Fibroblast of villous mesenchyme (primary cell): ENCODE measurements around the gene TGFB1. TPM values are rescaled to one million over a fixed set of nuclear protein-coding genes. Genes with fewer than 3 reads are reported as not detected.

ENCODE experiments used
- DNase-seq: peaks from one replicate; pipeline ENCODE4 v3.0.0-alpha.2; 2010; ENCODE audit warnings: low read depth
- H3K4me3 ChIP-seq: 2 replicates; pipeline ENCODE4 v1.5.1; 2011; ENCODE audit warnings: low read depth, mild to moderate bottlenecking, low read length
- total RNA-seq: library from RNA; depleted of rRNA; stranded (reverse); fragments of >200 nt; gene quantifications from 2 replicates; pipeline ENCODE4 v1.2.3, GENCODE V29; 2012
- TF ChIP-seq, protein P1 (sequence below): IDR thresholded peaks from 2 replicates; pipeline ENCODE4 v1.5.1; 2012; ENCODE audit warnings: low read depth, mild to moderate bottlenecking, low read length; ENCODE audit not compliant: insufficient read depth

The TGFB1 gene
- total RNA-seq, 1 donor, result 7.8 TPM

DNA sequence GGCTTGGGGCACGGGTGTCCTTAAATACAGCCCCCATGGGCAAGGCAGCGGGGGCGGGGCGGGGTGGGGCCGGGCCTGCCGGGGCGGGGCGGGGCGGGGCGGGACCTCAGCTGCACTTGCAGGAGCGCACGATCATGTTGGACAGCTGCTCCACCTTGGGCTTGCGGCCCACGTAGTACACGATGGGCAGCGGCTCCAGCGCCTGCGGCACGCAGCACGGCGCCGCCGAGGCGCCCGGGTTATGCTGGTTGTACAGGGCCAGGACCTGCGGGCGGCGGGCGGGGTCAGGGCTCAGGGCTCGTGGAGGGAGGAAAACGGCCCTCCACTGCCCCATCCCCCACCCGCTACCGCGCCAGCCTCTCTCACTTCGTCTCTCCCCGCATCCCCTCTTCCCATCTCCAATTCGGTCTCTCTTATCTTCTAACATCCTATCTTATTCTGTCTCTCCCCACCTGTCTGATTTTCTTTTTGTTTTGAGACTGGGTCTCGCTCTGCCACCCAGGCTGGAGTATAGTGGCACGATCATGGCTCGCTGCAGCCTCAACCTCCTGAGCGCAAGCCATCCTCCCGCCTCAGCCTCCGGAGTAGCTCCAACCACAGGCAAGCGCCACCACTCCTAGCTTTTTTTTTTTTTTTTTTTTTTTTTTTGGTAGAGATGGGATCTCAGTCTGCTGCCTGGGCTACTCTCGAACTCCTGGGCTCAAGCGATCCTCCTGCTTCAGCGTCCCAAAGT lies 22.6 kb downstream of the TGFB1 start:
- H3K4me3 ChIP-seq, result no peak overlapping the region
- no peak for DNase-seq
- TF ChIP-seq, protein P1, sequence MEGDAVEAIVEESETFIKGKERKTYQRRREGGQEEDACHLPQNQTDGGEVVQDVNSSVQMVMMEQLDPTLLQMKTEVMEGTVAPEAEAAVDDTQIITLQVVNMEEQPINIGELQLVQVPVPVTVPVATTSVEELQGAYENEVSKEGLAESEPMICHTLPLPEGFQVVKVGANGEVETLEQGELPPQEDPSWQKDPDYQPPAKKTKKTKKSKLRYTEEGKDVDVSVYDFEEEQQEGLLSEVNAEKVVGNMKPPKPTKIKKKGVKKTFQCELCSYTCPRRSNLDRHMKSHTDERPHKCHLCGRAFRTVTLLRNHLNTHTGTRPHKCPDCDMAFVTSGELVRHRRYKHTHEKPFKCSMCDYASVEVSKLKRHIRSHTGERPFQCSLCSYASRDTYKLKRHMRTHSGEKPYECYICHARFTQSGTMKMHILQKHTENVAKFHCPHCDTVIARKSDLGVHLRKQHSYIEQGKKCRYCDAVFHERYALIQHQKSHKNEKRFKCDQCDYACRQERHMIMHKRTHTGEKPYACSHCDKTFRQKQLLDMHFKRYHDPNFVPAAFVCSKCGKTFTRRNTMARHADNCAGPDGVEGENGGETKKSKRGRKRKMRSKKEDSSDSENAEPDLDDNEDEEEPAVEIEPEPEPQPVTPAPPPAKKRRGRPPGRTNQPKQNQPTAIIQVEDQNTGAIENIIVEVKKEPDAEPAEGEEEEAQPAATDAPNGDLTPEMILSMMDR, result no peak

DNA sequence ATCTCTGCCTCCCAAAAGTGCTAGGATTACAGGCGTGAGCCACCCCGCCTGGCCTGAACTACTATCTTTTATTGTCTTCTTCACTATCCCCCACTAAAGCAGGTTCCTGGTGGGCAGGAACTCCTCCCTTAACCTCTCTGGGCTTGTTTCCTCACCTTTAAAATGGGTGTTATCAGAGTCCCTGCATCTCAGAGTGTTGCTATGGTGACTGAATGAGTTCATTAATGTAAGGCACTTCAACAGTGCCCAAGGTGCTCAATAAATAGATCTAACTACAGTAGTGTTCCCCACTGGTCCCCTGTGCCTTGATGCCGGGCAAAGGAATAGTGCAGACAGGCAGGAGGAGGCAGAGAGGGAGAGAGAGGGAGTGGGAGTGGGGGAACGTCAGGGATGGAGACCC lies 23.2 kb downstream of the TGFB1 start:
- no peak overlapping the region for H3K4me3 ChIP-seq
- TF ChIP-seq, protein P1, result no peak
- DNase-seq, result no peak

DNA sequence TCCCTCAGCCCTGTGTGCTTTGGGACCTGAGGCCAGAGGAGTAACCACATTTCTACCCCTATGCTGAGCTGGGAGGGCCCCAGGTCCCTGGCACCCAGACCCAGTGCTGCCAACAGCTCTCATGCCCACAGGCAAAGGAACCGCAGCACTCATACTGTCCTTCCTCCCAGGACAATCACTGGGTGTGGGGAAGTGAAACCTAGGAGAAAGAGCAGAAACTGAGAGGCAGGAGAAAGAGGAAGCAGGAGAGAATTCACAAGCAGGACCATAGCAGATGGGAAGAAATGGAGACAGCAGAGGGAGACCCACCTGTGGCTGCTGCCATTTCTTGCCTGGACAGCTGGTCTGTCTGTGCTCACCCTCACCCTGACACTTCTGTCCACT lies 24.9 kb downstream of the TGFB1 start:
- no peak for DNase-seq
- H3K4me3 ChIP-seq, result no peak overlapping the region
- TF ChIP-seq, protein P1, result no peak

DNA sequence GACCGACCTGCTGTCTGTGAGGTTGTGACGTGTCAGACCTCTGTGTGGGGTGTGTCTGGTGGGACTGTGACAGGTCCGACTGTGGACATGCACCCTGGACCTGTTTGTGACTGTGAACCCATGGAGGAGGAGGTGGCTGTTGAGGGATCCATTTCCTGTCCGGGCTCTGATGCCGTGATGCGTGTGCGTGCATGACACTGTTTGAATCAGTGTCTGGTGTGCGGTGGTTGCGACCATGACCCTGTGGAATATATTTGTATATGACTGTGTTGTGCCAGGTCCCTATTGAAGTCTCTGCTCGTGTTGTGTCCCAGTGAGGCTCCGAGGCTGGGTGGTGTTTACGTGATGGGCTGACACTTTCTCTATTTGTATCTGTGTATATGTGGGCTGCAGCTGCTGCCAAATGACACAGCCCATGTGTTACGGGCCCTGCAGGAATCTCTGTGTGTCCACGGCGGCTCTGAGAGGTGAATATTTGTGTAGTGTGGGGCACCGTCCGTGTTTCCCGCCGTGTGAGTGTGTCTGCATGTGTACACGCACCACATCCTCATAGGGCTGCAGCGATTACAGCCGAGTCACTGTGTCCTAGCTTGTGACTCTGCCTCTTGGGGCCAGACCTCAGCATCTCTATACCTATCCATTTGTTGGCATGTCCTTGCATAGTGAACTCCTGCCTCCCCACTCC lies 25.4 kb downstream of the TGFB1 start:
- DNase-seq, result peak; percentile 30
- no peak overlapping the region for H3K4me3 ChIP-seq
- TF ChIP-seq, protein P1, result no peak

DNA sequence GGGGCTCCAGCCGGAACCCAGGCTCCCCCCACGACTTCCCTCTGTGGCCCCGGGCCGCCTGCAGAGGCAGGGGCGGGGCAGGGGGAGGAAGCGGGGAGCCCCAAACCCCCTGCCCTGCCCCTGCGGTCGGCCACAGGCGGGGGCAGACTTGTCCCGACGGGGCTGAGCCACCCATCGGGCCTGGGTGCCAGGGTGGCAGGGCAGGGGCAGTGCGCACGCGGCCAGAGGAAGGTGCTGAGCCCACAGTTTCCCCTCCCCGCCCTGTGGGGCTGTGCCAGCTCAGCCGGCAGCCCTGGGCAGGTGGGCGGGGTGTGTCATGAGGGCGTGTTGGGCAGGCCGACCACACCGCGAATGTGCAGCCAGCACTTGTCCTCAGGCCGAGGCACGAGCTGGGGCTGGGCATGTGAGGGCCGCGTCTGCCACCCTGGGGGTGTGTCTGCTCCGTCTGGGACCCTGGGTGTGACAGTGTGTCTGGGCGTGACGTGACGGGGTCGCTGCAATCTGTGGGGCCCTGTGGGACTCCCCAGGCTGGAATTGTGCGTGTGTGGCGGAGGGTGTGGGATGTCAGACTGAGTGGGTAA lies 26.1 kb downstream of the TGFB1 start:
- TF ChIP-seq, protein P1, result no peak
- H3K4me3 ChIP-seq, result no peak overlapping the region
- DNase-seq, result no peak

DNA sequence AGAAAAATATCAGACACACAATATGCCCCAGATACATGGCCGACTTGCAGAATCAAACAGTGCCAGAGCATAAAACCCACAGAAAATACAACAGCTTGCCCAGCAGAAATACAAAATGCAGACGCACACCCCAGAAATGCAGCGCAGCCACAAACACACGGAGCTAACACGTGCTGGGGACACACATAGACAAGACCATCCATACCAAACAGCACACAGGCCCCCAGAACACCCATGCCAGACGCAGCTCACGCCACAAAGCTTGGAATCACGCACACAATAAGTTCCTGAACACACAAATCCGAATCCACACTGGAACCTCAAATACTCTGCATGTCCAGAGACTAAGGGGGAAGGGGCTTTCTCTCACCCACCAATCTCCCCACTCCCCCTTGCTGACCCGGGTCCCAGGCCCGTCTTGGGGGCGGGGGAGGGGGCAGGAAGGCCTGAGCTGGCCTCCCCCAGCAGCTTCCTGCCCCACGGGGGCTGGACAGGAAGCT lies 26.6 kb downstream of the TGFB1 start:
- no peak overlapping the region for H3K4me3 ChIP-seq
- DNase-seq, result no peak
- TF ChIP-seq, protein P1, result no peak
